Measurements from ENCODE around the gene ATP6V1A.

- TF ChIP-seq CREB5 (CRISPR knock-in tag; IDR thresholded peaks at IDR 0.05; ENCODE audit: low read depth) = no peak
- TF ChIP-seq ISL1 (CRISPR knock-in tag; IDR thresholded peaks at IDR 0.05) = no peak
- no peak for TF ChIP-seq ZNF70 (CRISPR knock-in tag; IDR thresholded peaks at IDR 0.05)
- no peak for TF ChIP-seq PATZ1 (CRISPR knock-in tag; IDR thresholded peaks at IDR 0.05; ENCODE audit: borderline replicate concordance)
- no peak for TF ChIP-seq RARB (CRISPR knock-in tag; IDR thresholded peaks at IDR 0.05)
- TF ChIP-seq ARNTL (CRISPR knock-in tag; IDR thresholded peaks at IDR 0.05; ENCODE audit: borderline replicate concordance, low read depth) = no peak
- TF ChIP-seq TSHZ2 (CRISPR knock-in tag; IDR thresholded peaks at IDR 0.05) = no peak
- no peak for TF ChIP-seq GLIS3 (CRISPR knock-in tag; IDR thresholded peaks at IDR 0.05)
- TF ChIP-seq TCF4 (CRISPR knock-in tag; IDR thresholded peaks at IDR 0.05; ENCODE audit: borderline replicate concordance) = no peak
- TF ChIP-seq CSDC2 (CRISPR knock-in tag; IDR thresholded peaks at IDR 0.05) = no peak
- TF ChIP-seq ZC3H10 (CRISPR knock-in tag; IDR thresholded peaks at IDR 0.05) = no peak
- no peak for TF ChIP-seq ZNF565 (CRISPR knock-in tag; conservative IDR thresholded peaks at IDR 0.05; ENCODE audit: low read depth)
- TF ChIP-seq POU6F1 (CRISPR knock-in tag; IDR thresholded peaks at IDR 0.05; ENCODE audit: borderline replicate concordance, low read depth) = no peak
Observed at GRCh38 chr3:113753376-113753985, 6.6 kb downstream of the ATP6V1A start.

Measured in SK-N-SH treated with all-trans-retinoic acid at 6 μM for 48 hours (cell line).